GM15510 (cell line): Measurements from ENCODE around the gene BAG3.

Source experiments
- POLR2A ChIP-seq: IDR thresholded peaks from 3 replicates; pipeline ENCODE4 v1.6.1; 2011; ENCODE audit warnings: borderline replicate concordance; ENCODE audit not compliant: insufficient read length; ENCODE audit errors: extremely low read depth

Gene BAG3

GRCh38 chr10:119654540-119654939 is 3.4 kb downstream of the BAG3 start:
- TF ChIP-seq POLR2A = no peak

GRCh38 chr10:119655566-119656001 is 4.4 kb downstream of the BAG3 start:
- no peak for TF ChIP-seq POLR2A

- TF ChIP-seq POLR2A = no peak
Measured at GRCh38 chr10:119656760-119657159, 5.6 kb downstream of the BAG3 start.

GRCh38 chr10:119657725-119658124 is 6.5 kb downstream of the BAG3 start:
- no peak for TF ChIP-seq POLR2A

GRCh38 chr10:119658274-119658673 is 7.1 kb downstream of the BAG3 start:
- TF ChIP-seq POLR2A = no peak

GRCh38 chr10:119659951-119660350 is 8.8 kb downstream of the BAG3 start:
- no peak for TF ChIP-seq POLR2A

GRCh38 chr10:119663866-119664698 is 12.9 kb downstream of the BAG3 start:
- no peak for TF ChIP-seq POLR2A

- TF ChIP-seq POLR2A = no peak
Measured at GRCh38 chr10:119665901-119666708, 14.9 kb downstream of the BAG3 start.

GRCh38 chr10:119666709-119667004 is 15.5 kb downstream of the BAG3 start:
- TF ChIP-seq POLR2A = no peak

- TF ChIP-seq POLR2A = no peak
Measured at GRCh38 chr10:119667562-119668328, 16.6 kb downstream of the BAG3 start.

GRCh38 chr10:119668461-119668860 is 17.3 kb downstream of the BAG3 start:
- TF ChIP-seq POLR2A = no peak

GRCh38 chr10:119669331-119669730 is 18.2 kb downstream of the BAG3 start:
- no peak for TF ChIP-seq POLR2A

- no peak for TF ChIP-seq POLR2A
Measured at GRCh38 chr10:119669975-119670640, 18.9 kb downstream of the BAG3 start.

- TF ChIP-seq POLR2A = no peak
Measured at GRCh38 chr10:119670717-119671116, 19.5 kb downstream of the BAG3 start.
